Thoracic aorta (tissue), 2 donors: Measurements from ENCODE around the gene ADCY2. TPM values are rescaled to one million over a fixed set of nuclear protein-coding genes. Genes with fewer than 3 reads are reported as not detected.

Source experiments
- ATAC-seq: fragments of 150-250 bp; one replicate; pipeline ENCODE4 v1.8.0; 2017; ENCODE audit warnings: low read depth; ENCODE audit not compliant: insufficient number of reproducible peaks, low FRiP score
- DNase-seq: peaks from one replicate; pipeline ENCODE4 v3.0.0-alpha.2; 2020; ENCODE audit warnings: low spot score
- H3K27ac ChIP-seq, 2 donors: fragments of 200-600 bp; sonication (generic); 1 replicate in 1 of 2; 2 replicates in 1 of 2; pipeline ENCODE4 v1.5.1; 2016; ENCODE audit warnings: mild to moderate bottlenecking in 2 of 2, moderate library complexity in 2 of 2
- H3K27me3 ChIP-seq: fragments of 200-600 bp; sonication (generic); replicated peaks from 2 replicates; pipeline ENCODE4 v1.6.0; 2016; ENCODE audit warnings: mild to moderate bottlenecking; ENCODE audit not compliant: insufficient read depth
- H3K36me3 ChIP-seq: fragments of 200-600 bp; sonication (generic); one replicate; pipeline ENCODE4 v1.5.1; 2016
- H3K4me1 ChIP-seq, 2 donors: fragments of 200-600 bp; sonication (generic); 1 replicate in 1 of 2; 2 replicates in 1 of 2; pipeline versions ENCODE4 v1.5.1 to v1.6.0; 2016; ENCODE audit warnings: low read depth in 2 of 2, mild to moderate bottlenecking in 1 of 2; ENCODE audit not compliant: control insufficient read depth in 1 of 2
- H3K4me3 ChIP-seq: fragments of 200-600 bp; sonication (generic); 2 replicates; pipeline ENCODE4 v1.5.1; 2016; ENCODE audit warnings: mild to moderate bottlenecking
- H3K9me3 ChIP-seq: fragments of 200-600 bp; sonication (generic); 2 replicates; pipeline ENCODE4 v1.5.1; 2016
- CTCF ChIP-seq: fragments of 200-600 bp; sonication (generic); IDR thresholded peaks from one replicate; pipeline ENCODE4 v1.5.1; 2019; ENCODE audit warnings: antibody characterized with exemption
- total RNA-seq, 2 donors: library from RNA; depleted of rRNA; stranded (reverse); fragments of >200 nt; gene quantifications; one replicate each; pipeline versions ENCODE4 v1.1.0 to v1.2.3, GENCODE V29; 2016

The ADCY2 gene
- 10 to 100 TPM in 1 of 2 donors, 1 to 10 TPM in 1; 5.0 to 14.8 TPM for total RNA-seq

- ATAC-seq (peak; percentile 37), DNase-seq (no peak)
- no peaks in the 10 kb centered on the region for H3K9me3 ChIP-seq
These were observed at the start of gene ADCY2 for GRCh38 chr5:7395947-7396712. Gene ADCY2 (plus strand): TSS chr5:7396138. CDS start chr5:7396297, 159 bp downstream.

GRCh38 chr5:7347377-7347776 lies 48.6 kb upstream of the ADCY2 start:
- DNase-seq (no peak), ATAC-seq (no peak)
- no peak overlapping the region for H3K4me3 ChIP-seq
- no peaks in the 10 kb centered on the region for H3K9me3 ChIP-seq
- no peaks in the 10 kb centered on the region for H3K27me3 ChIP-seq
- H3K27ac ChIP-seq = no peak overlapping the region
- TF ChIP-seq CTCF = no peak
- H3K36me3 ChIP-seq = no peaks in the 10 kb centered on the region
- H3K4me1 ChIP-seq = no peaks in the 10 kb centered on the region

More at GRCh38 chr5:7395947-7396712, at the start of gene ADCY2:
- peak within 1 kb of the TSS; percentile 87 for H3K4me3 ChIP-seq
- no peaks in the 10 kb centered on the region for H3K36me3 ChIP-seq
- H3K4me1 ChIP-seq = peaks cover 0 to 5% of the 10 kb centered on the region in 2 donors
- no peaks in the 10 kb centered on the region for H3K27me3 ChIP-seq
- no peak for TF ChIP-seq CTCF
- H3K27ac ChIP-seq = peak within 1 kb of the TSS; percentile 61 to 76

- Histone ChIP-seq H3K4me3 (no peak overlapping the region), H3K9me3 (no peaks in the 10 kb centered on the region), H3K27ac (no peak overlapping the region), H3K4me1 (no peaks in the 10 kb centered on the region), H3K27me3 (no peaks in the 10 kb centered on the region), H3K36me3 (no peaks in the 10 kb centered on the region)
- DNase-seq (no peak), ATAC-seq (no peak)
- TF ChIP-seq CTCF = no peak
These were observed 47.6 kb upstream of the ADCY2 start for GRCh38 chr5:7348168-7348854.

DNA sequence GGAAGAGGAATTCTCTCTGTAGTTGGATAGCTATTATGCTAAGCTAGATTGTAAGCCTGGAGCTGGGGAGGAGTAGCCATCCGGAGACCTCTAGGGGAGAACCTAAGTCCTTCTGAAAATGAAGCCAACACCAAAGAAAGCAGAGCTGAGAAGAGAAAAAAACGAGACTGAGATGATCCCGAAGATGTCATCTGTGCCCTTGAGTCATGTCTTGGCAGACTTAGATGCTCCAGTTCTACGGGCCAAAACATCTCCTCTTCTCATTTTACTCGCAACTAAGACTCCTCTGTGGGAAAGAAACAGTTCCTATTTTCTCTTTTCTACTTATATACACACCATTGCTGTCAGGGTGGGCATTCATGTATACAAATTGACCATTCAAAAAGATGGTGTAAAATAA lies 34.3 kb upstream of the ADCY2 start:
- DNase-seq (no peak), ATAC-seq (no peak)
- H3K9me3 ChIP-seq = no peaks in the 10 kb centered on the region
- no peaks in the 10 kb centered on the region for H3K36me3 ChIP-seq
- TF ChIP-seq CTCF = no peak
- H3K27ac ChIP-seq = no peak overlapping the region
- H3K4me1 ChIP-seq = no peaks in the 10 kb centered on the region
- no peaks in the 10 kb centered on the region for H3K27me3 ChIP-seq
- no peak overlapping the region for H3K4me3 ChIP-seq

DNA sequence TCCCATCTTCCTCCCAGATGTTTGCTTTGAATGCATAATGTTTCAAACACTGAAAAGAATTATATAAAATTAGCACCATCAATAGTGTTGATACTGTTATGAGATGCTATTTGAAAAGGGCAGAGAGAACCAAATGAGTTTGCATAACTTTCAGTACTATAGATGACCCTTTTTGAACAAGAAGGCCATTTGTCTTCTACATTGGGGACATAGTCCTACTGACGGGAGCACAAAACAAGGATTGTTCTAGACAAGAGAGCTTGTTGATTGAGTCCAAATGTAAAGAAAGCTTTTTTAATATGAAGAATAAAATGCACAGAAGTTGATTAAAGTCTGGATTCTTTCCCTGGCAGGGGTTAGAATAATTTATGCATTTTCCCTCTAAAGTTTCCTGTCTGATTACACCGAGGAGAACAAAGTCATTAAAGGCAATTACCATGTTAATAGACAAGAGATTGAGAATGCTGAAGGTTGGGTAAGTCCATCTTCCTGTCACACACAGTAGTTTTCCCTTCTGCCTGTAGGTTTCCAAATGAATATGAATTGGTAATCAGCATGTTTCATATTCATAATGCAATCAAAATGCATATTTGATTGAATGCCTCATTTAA lies 32.8 kb upstream of the ADCY2 start:
- Histone ChIP-seq H3K27ac (no peak overlapping the region), H3K4me3 (no peak overlapping the region), H3K9me3 (no peaks in the 10 kb centered on the region), H3K27me3 (no peaks in the 10 kb centered on the region), H3K36me3 (no peaks in the 10 kb centered on the region), H3K4me1 (no peaks in the 10 kb centered on the region)
- no peak for DNase-seq
- ATAC-seq = no peak
- TF ChIP-seq CTCF = no peak
